Measurements from ENCODE around the gene SH3BP4. TPM values are rescaled to one million over a fixed set of nuclear protein-coding genes. Genes with fewer than 3 reads are reported as not detected.

Gene SH3BP4
- total RNA-seq, 1 donor, result 49.7 TPM

GRCh38 chr2:235025800-235026536 lies 74.2 kb downstream of the SH3BP4 start:
- DNase-seq (ENCODE audit: low read depth), result peak; percentile 90
- no peak overlapping the region for H3K4me3 ChIP-seq (ENCODE audit: low read depth, low read length)
- no peak for TF ChIP-seq CTCF (IDR thresholded peaks at IDR 0.05; ENCODE audit: insufficient read depth, low read length)

GRCh38 chr2:235026649-235027557 lies 75.1 kb downstream of the SH3BP4 start:
- peak; percentile 60 for DNase-seq (ENCODE audit: low read depth)
- no peak for TF ChIP-seq CTCF (IDR thresholded peaks at IDR 0.05; ENCODE audit: insufficient read depth, low read length)
- no peak overlapping the region for H3K4me3 ChIP-seq (ENCODE audit: low read depth, low read length)

GRCh38 chr2:235027558-235028214 lies 75.9 kb downstream of the SH3BP4 start:
- peak; percentile 55 for DNase-seq (ENCODE audit: low read depth)
- H3K4me3 ChIP-seq (ENCODE audit: low read depth, low read length), result no peak overlapping the region
- TF ChIP-seq CTCF (IDR thresholded peaks at IDR 0.05; ENCODE audit: insufficient read depth, low read length), result no peak

- TF ChIP-seq CTCF (IDR thresholded peaks at IDR 0.05; ENCODE audit: insufficient read depth, low read length), result no peak
- no peak overlapping the region for H3K4me3 ChIP-seq (ENCODE audit: low read depth, low read length)
- no peak for DNase-seq (ENCODE audit: low read depth)
Measured at GRCh38 chr2:235028646-235029045, 76.8 kb downstream of the SH3BP4 start.

- H3K4me3 ChIP-seq (ENCODE audit: low read depth, low read length), result no peak overlapping the region
- no peak for TF ChIP-seq CTCF (IDR thresholded peaks at IDR 0.05; ENCODE audit: insufficient read depth, low read length)
- DNase-seq (ENCODE audit: low read depth), result no peak
Measured at GRCh38 chr2:235029054-235029453, 77.2 kb downstream of the SH3BP4 start.

- no peak for DNase-seq (ENCODE audit: low read depth)
- no peak for TF ChIP-seq CTCF (IDR thresholded peaks at IDR 0.05; ENCODE audit: insufficient read depth, low read length)
- no peak overlapping the region for H3K4me3 ChIP-seq (ENCODE audit: low read depth, low read length)
Measured at GRCh38 chr2:235030126-235030525, 78.3 kb downstream of the SH3BP4 start.

All from fibroblast of the aortic adventitia (primary cell).